Measurements from ENCODE around the gene CENPQ. TPM values are rescaled to one million over a fixed set of nuclear protein-coding genes. Genes with fewer than 3 reads are reported as not detected.

Gene CENPQ
- total and polyA plus RNA-seq, 2 of the 8 experiments (the other 6 are each of a cell fraction or from before 2014, with no cell fraction given), result 9.4 to 19.6 TPM

DNA sequence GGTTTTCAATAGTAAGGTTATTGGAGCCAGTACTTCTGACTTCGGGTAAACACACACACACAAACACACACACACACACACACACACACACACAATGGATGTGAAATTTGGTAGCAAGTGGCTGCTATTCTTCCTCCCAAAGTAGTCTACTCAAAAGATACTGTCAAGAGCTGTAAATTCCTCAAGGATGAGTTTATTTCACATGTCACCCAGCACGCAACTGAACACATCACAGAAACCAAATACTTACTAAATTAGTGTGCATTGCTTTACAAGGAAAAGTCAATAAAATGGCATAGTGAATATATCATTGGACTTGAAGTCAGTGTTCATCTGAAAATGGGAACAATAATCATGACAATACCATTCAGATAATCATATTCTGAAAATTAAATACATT, 33.0 kb upstream of the CENPQ start (continued):
- TF ChIP-seq, protein P1, sequence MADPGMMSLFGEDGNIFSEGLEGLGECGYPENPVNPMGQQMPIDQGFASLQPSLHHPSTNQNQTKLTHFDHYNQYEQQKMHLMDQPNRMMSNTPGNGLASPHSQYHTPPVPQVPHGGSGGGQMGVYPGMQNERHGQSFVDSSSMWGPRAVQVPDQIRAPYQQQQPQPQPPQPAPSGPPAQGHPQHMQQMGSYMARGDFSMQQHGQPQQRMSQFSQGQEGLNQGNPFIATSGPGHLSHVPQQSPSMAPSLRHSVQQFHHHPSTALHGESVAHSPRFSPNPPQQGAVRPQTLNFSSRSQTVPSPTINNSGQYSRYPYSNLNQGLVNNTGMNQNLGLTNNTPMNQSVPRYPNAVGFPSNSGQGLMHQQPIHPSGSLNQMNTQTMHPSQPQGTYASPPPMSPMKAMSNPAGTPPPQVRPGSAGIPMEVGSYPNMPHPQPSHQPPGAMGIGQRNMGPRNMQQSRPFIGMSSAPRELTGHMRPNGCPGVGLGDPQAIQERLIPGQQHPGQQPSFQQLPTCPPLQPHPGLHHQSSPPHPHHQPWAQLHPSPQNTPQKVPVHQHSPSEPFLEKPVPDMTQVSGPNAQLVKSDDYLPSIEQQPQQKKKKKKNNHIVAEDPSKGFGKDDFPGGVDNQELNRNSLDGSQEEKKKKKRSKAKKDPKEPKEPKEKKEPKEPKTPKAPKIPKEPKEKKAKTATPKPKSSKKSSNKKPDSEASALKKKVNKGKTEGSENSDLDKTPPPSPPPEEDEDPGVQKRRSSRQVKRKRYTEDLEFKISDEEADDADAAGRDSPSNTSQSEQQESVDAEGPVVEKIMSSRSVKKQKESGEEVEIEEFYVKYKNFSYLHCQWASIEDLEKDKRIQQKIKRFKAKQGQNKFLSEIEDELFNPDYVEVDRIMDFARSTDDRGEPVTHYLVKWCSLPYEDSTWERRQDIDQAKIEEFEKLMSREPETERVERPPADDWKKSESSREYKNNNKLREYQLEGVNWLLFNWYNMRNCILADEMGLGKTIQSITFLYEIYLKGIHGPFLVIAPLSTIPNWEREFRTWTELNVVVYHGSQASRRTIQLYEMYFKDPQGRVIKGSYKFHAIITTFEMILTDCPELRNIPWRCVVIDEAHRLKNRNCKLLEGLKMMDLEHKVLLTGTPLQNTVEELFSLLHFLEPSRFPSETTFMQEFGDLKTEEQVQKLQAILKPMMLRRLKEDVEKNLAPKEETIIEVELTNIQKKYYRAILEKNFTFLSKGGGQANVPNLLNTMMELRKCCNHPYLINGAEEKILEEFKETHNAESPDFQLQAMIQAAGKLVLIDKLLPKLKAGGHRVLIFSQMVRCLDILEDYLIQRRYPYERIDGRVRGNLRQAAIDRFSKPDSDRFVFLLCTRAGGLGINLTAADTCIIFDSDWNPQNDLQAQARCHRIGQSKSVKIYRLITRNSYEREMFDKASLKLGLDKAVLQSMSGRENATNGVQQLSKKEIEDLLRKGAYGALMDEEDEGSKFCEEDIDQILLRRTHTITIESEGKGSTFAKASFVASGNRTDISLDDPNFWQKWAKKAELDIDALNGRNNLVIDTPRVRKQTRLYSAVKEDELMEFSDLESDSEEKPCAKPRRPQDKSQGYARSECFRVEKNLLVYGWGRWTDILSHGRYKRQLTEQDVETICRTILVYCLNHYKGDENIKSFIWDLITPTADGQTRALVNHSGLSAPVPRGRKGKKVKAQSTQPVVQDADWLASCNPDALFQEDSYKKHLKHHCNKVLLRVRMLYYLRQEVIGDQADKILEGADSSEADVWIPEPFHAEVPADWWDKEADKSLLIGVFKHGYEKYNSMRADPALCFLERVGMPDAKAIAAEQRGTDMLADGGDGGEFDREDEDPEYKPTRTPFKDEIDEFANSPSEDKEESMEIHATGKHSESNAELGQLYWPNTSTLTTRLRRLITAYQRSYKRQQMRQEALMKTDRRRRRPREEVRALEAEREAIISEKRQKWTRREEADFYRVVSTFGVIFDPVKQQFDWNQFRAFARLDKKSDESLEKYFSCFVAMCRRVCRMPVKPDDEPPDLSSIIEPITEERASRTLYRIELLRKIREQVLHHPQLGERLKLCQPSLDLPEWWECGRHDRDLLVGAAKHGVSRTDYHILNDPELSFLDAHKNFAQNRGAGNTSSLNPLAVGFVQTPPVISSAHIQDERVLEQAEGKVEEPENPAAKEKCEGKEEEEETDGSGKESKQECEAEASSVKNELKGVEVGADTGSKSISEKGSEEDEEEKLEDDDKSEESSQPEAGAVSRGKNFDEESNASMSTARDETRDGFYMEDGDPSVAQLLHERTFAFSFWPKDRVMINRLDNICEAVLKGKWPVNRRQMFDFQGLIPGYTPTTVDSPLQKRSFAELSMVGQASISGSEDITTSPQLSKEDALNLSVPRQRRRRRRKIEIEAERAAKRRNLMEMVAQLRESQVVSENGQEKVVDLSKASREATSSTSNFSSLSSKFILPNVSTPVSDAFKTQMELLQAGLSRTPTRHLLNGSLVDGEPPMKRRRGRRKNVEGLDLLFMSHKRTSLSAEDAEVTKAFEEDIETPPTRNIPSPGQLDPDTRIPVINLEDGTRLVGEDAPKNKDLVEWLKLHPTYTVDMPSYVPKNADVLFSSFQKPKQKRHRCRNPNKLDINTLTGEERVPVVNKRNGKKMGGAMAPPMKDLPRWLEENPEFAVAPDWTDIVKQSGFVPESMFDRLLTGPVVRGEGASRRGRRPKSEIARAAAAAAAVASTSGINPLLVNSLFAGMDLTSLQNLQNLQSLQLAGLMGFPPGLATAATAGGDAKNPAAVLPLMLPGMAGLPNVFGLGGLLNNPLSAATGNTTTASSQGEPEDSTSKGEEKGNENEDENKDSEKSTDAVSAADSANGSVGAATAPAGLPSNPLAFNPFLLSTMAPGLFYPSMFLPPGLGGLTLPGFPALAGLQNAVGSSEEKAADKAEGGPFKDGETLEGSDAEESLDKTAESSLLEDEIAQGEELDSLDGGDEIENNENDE (IDR thresholded peaks at IDR 0.05; ENCODE audit: insufficient replicate concordance, low read length), result no peak
- TF ChIP-seq, protein P2, sequence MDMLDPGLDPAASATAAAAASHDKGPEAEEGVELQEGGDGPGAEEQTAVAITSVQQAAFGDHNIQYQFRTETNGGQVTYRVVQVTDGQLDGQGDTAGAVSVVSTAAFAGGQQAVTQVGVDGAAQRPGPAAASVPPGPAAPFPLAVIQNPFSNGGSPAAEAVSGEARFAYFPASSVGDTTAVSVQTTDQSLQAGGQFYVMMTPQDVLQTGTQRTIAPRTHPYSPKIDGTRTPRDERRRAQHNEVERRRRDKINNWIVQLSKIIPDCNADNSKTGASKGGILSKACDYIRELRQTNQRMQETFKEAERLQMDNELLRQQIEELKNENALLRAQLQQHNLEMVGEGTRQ (IDR thresholded peaks at IDR 0.05; ENCODE audit: low read length), result no peak
- TF ChIP-seq TCF12 (IDR thresholded peaks at IDR 0.05; ENCODE audit: low read depth, low read length) (no peak), PHF8 (conservative IDR thresholded peaks at IDR 0.05; ENCODE audit: low read depth, low read length) (no peak), TAF7 (optimal IDR thresholded peaks at IDR 0.05; ENCODE audit: borderline replicate concordance, low read depth, low read length) (no peak)

All from H1 (cell line).